ENCODE measurements around the gene MBNL3.
"Not testable (repeated sequence)": the region's sequence is repeated elsewhere in the genome, so short reads cannot be mapped to it uniquely, and the experiment has no call there.

The MBNL3 gene

GRCh38 chrX:132474544-132475248, 14.1 kb downstream of the MBNL3 start:
- DNase-seq, result no peak

- no peak for DNase-seq
These were observed 16.4 kb downstream of the MBNL3 start for GRCh38 chrX:132472397-132472796.

- no peak for DNase-seq
These were observed 18.0 kb downstream of the MBNL3 start for GRCh38 chrX:132470831-132471230.

- no peak for DNase-seq
These were observed 18.7 kb downstream of the MBNL3 start for GRCh38 chrX:132470179-132470578.

- no peak for DNase-seq
These were observed 20.4 kb downstream of the MBNL3 start for GRCh38 chrX:132468454-132468853.

GRCh38 chrX:132467989-132468388, 20.8 kb downstream of the MBNL3 start:
- no peak for DNase-seq

- no peak for DNase-seq
These were observed 21.8 kb downstream of the MBNL3 start for GRCh38 chrX:132467026-132467425.

- peak; percentile 9 for DNase-seq
These were observed 25.4 kb downstream of the MBNL3 start for GRCh38 chrX:132463411-132463810.

GRCh38 chrX:132461886-132462285, 27.0 kb downstream of the MBNL3 start:
- no peak for DNase-seq

- DNase-seq, result no peak
These were observed 35.8 kb downstream of the MBNL3 start for GRCh38 chrX:132452911-132453550.

- not testable (repeated sequence) for DNase-seq
These were observed 42.9 kb downstream of the MBNL3 start for GRCh38 chrX:132445909-132446308.

- no peak for DNase-seq
These were observed 43.9 kb downstream of the MBNL3 start for GRCh38 chrX:132444936-132445335.

- DNase-seq, result no peak
These were observed 45.4 kb downstream of the MBNL3 start for GRCh38 chrX:132443196-132444135.

- DNase-seq, result no peak
These were observed 46.1 kb downstream of the MBNL3 start for GRCh38 chrX:132442691-132443090.

GRCh38 chrX:132435222-132435621, 53.6 kb downstream of the MBNL3 start:
- no peak for DNase-seq

- no peak for DNase-seq
These were observed 55.3 kb downstream of the MBNL3 start for GRCh38 chrX:132433551-132433950.

GRCh38 chrX:132433001-132433400, 55.8 kb downstream of the MBNL3 start:
- DNase-seq, result no peak

GRCh38 chrX:132428896-132429295, 59.9 kb downstream of the MBNL3 start:
- DNase-seq, result no peak

GRCh38 chrX:132426695-132427281, 62.0 kb downstream of the MBNL3 start:
- no peak for DNase-seq

- DNase-seq, result no peak
These were observed 63.0 kb downstream of the MBNL3 start for GRCh38 chrX:132425744-132426318.

GRCh38 chrX:132423323-132423722, 65.5 kb downstream of the MBNL3 start:
- DNase-seq, result no peak

- DNase-seq, result no peak
These were observed 73.8 kb downstream of the MBNL3 start for GRCh38 chrX:132415012-132415411.

GRCh38 chrX:132414404-132414803, 74.4 kb downstream of the MBNL3 start:
- DNase-seq, result no peak

Measured in activated gamma-delta T cell treated with Interleukin-2 at 50 U/mL for 16 hours (primary cell).